DMS 273 (cell line): Measurements from ENCODE around the gene DCST2.

ENCODE experiments used
- DNase-seq: peaks from one replicate; lab custom pipeline; 2025; ENCODE audit not compliant: unreplicated experiment; lab: John Stamatoyannopoulos, UW

DCST2 gene

DNA sequence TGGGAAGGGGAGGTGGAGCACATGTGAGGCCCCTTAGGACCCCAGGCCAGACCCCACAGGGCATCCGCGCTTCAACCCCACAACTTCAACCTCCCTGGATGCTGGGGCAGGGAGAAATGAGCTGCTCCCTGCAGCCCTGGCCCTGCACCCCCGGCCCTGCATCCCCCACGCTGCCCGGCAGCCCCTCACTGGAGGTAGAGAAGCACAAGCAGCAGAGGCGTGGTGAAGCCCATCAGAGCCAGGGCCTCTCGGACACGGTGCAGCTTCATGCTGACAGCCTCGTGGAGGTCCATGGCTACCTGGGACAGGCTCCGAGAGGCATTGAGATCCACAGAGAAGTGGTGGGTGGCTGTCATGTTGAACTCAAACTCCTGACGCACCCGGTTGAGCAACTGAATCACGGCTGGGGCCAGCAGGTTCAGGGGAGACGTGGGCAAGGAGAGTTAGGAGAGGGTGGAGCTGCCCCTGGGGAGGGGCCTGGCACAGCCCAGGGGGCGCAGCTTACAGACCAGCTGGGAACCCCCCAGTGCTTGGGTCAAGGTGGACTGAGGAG is 3.3 kb downstream of the DCST2 start:
- DNase-seq = no peak

DNA sequence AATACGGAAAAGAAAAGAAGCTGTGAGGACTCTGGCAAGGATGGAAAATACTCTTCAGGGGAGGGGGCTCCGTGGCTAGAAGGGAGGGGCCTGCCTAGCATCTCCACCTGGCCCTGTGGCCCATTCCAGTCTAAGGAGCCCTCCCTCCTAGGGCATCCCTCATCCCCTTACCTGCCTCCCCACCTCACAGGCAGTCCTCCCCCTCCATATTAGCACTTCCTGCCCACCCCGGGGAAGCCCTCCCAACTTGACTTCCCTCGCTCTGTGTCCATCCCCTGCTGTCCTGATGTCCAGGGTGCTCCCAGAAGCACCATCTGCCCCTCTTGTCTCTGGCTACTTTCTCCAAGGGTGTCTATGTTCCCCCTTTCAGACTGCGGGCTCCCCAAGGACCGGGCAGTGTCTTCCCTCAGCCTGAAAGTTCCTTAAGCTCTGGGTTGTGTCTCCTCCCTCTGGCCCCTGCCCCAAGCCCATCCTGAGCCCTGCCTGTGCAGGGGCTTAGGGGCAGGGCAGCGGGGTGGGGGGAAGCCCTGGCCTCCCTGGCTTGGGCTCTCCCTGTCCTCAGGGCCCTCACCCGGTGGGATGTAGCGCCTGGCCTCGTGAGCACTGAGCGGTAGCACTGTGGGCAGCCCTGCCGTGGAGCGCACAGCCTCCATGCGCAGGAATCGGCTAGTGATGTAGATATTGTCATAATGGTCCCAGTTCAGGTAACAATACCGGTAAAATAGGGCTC is 3.9 kb downstream of the DCST2 start:
- DNase-seq = no peak

GRCh38 chr1:155026588-155026987 is 7.0 kb downstream of the DCST2 start:
- peak; percentile 32 for DNase-seq

- DNase-seq = no peak
Measured at GRCh38 chr1:155026154-155026553, 7.4 kb downstream of the DCST2 start.

- DNase-seq = no peak
Measured at GRCh38 chr1:155024315-155024714, 9.3 kb downstream of the DCST2 start.

DNA sequence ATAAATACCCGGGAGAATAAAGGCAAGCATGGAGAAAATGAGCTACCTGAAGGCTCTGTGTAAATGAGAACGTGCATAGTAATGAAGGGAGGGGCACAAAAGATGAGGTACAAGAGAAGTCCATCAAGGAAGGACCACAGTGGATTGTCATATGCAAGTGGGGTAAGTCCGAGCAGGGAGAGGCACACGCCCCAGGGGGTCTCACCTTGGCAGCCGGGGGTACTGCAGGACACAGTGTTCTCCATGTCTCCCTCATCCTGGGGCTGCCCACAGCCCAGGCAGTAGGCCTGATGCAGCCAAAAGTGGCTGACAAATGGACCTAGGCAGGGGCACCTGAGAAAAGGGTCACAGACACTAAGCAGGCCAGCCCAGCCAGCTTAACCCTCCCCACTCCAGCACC is 10.0 kb downstream of the DCST2 start:
- DNase-seq = no peak

DNA sequence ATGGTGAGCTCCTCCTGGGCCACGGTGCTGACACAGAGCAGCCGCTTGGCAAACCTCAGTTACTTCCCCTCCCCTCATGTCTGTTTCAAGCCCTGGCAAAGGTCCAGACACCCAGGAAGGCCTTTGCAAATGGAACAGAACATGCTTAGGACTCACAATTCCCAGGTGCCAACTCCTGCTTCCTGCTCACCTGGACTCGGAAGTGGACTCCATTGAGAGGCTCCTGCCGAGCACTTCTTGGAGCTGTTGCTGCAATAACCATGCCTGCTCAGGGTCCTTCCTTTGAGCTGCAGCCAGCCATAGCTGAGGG is 10.7 kb downstream of the DCST2 start:
- DNase-seq = no peak

GRCh38 chr1:155022136-155022926 is 11.2 kb downstream of the DCST2 start:
- no peak for DNase-seq

GRCh38 chr1:155019377-155020245 is 14.0 kb downstream of the DCST2 start:
- no peak for DNase-seq

- DNase-seq = no peak
Measured at GRCh38 chr1:155018617-155019348, 14.8 kb downstream of the DCST2 start.

DNA sequence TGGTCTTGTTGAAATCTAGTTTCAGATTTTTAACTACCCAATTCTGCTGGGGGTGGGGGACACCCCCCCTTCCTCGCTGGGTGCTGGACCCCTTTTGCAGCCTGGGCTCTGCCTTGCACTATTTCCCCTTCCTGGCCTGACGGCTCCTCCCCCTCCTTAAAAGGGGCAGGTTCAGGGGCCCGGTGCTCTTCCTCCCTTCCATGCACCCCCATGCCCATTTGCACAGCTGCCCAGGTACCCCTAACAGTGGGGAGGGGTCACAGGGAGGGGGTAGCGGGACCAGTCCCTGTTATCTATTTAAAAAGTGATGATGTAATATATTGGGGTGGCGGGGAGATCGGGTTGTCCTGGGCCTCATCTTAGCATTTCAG is 15.7 kb downstream of the DCST2 start:
- no peak for DNase-seq

GRCh38 chr1:155017041-155017945 is 16.3 kb downstream of the DCST2 start:
- DNase-seq = peak; percentile 98

DNA sequence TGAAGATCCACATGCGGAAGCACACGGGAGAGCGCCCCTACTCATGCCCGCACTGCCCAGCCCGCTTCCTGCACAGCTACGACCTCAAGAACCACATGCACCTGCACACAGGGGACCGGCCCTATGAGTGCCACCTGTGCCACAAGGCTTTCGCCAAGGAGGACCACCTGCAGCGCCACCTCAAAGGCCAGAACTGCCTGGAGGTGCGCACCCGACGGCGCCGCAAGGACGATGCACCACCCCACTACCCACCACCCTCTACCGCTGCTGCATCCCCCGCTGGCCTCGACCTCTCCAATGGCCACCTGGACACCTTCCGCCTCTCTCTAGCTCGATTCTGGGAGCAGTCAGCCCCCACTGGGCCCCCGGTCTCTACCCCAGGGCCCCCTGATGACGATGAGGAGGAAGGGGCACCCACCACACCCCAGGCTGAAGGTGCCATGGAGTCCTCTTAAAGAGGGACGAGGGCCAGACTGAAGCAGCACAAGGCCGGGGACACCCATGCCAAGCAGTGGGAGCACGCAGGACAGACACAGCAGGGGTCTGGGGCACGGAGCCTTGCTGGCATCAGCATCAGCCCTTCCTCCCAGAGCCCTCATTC is 17.2 kb downstream of the DCST2 start:
- DNase-seq = no peak

GRCh38 chr1:155015527-155016230 is 17.9 kb downstream of the DCST2 start:
- DNase-seq = no peak

- DNase-seq = no peak
Measured at GRCh38 chr1:155014709-155015508, 18.7 kb downstream of the DCST2 start.

GRCh38 chr1:155013632-155014031 is 19.9 kb downstream of the DCST2 start:
- DNase-seq = no peak

DNA sequence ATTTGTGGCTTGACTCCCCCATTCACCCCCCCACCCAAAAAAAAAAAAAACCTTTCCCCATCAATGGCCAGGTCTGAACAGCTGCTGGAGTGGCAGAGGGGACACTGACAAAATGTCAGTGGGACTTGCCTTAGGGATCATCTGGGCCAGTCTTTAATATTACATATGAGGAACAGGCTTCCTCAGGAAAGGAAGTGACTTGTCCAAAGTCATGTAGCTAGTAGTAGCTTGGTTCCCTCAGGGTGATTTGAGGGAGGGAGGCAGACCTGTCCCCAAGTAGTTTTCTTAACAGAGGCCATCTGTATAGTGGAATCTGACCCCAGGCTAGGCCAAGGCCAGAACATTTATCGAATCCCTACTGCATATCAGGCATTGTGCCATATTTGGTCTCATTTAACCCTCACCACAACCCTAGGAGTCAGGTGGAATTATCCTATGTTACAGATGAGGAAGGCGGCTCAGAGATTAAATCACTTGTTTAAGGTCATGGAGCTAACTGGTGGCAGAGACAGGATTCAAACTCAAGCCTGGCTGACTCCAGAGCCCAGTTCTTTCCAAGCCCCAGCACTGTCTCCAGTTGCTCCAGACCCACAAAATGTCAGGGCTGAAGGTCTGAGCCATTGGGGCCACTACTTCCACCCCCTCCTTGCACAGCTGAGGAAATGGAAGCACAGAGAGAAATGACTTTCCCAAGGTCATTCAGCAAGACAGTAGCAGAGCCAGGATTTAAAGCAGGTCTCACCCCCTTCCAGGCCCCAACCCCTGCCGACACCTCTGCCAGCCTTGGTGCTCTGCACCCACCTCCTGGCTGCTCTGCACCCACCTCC is 20.6 kb downstream of the DCST2 start:
- no peak for DNase-seq
